PC-3 (cell line): ENCODE data around the gene KLHL1. TPM values are rescaled to one million over a fixed set of nuclear protein-coding genes. Genes with fewer than 3 reads are reported as not detected.

Experiments
- ATAC-seq: fragments of 200-7000 bp; cut with Tn5 transposase; 2 replicates; pipeline ENCODE4 v1.9.1; 2020; ENCODE audit warnings: mild to moderate bottlenecking, moderate library complexity
- BruUV-seq: library from RNA; stranded (reverse); fragments of 400-500 nt; replicated peaks from 2 replicates; lab custom pipeline; 2021; lab: Mats Ljungman, UMichigan
- CTCF ChIA-PET: fragments of 300-600 bp; sonication (Branson Sonifier 250); formaldehyde crosslinking; loops from one replicate; lab custom pipeline; 2022; ENCODE audit warnings: antibody characterized with exemption; lab: Charles Lee
- POLR2A ChIA-PET: fragments of 300-600 bp; sonication (Branson Sonifier 250); formaldehyde crosslinking; loops from one replicate; lab custom pipeline; 2022; ENCODE audit warnings: antibody characterized with exemption; ENCODE audit not compliant: unreplicated experiment; lab: Charles Lee
- DNase-seq: peaks from one replicate; pipeline ENCODE4 v3.0.0-alpha.2; 2015
- H2AFZ ChIP-seq: fragments of 300-600 bp; sonication (generic); 2 replicates; pipeline ENCODE4 v1.6.0; 2016; ENCODE audit warnings: antibody characterized with exemption, low read length
- H3F3A ChIP-seq: fragments of 300-600 bp; sonication (generic); one replicate; pipeline ENCODE4 v1.6.0; 2017; ENCODE audit warnings: antibody characterized with exemption, low read length, control low read depth, mild to moderate bottlenecking; ENCODE audit not compliant: unreplicated experiment
- H3K27ac ChIP-seq: fragments of 300-600 bp; sonication (generic); 2 replicates; pipeline ENCODE4 v1.5.1; 2016; ENCODE audit warnings: mild to moderate bottlenecking, low read length
- H3K27me3 ChIP-seq: fragments of 300-600 bp; sonication (generic); 2 replicates; pipeline ENCODE4 v1.6.1; 2016; ENCODE audit warnings: low read length, mixed read lengths
- H3K36me3 ChIP-seq: fragments of 300-600 bp; sonication (generic); 2 replicates; pipeline ENCODE4 v1.6.1; 2016; ENCODE audit warnings: low read depth, mixed run types, low read length, mixed read lengths
- H3K4me1 ChIP-seq: fragments of 300-600 bp; sonication (generic); 2 replicates; pipeline ENCODE4 v1.5.1; 2016; ENCODE audit warnings: low read length; ENCODE audit not compliant: insufficient read depth
- H3K4me2 ChIP-seq: fragments of 300-600 bp; sonication (generic); 2 replicates; pipeline ENCODE4 v1.6.0; 2016; ENCODE audit warnings: low read length
- H3K4me3 ChIP-seq: fragments of 300-600 bp; sonication (generic); 2 replicates; pipeline ENCODE4 v1.5.1; 2016; ENCODE audit warnings: mild to moderate bottlenecking, low read length, mixed read lengths
- H3K79me2 ChIP-seq: fragments of 300-600 bp; sonication (generic); 2 replicates; pipeline ENCODE4 v1.6.1; 2017; ENCODE audit warnings: low read length, mixed read lengths
- H3K9ac ChIP-seq: fragments of 300-600 bp; sonication (generic); 2 replicates; pipeline ENCODE4 v1.6.0; 2016; ENCODE audit warnings: mild to moderate bottlenecking, low read length
- H3K9me2 ChIP-seq: fragments of 300-600 bp; sonication (generic); replicated peaks from 2 replicates; pipeline ENCODE4 v1.6.1; 2016; ENCODE audit warnings: mixed run types, low read length, mixed read lengths
- H3K9me3 ChIP-seq: fragments of 300-600 bp; sonication (generic); 2 replicates; pipeline ENCODE4 v1.6.1; 2016; ENCODE audit warnings: low read length, mixed read lengths
- H4K20me1 ChIP-seq: fragments of 300-600 bp; sonication (generic); 2 replicates; pipeline ENCODE4 v1.6.1; 2016; ENCODE audit warnings: low read length, mixed read lengths
- EZH2 ChIP-seq: fragments of 300-600 bp; sonication (generic); IDR thresholded peaks from one replicate; pipeline ENCODE4 v1.6.1; 2017; ENCODE audit warnings: antibody characterized with exemption, mild to moderate bottlenecking, low read length; ENCODE audit not compliant: unreplicated experiment
- EZH2phosphoT487 ChIP-seq: fragments of 300-600 bp; sonication (generic); IDR thresholded peaks from 2 replicates; pipeline ENCODE4 v1.6.1; 2018; ENCODE audit warnings: mild to moderate bottlenecking, antibody characterized with exemption, low read length, borderline replicate concordance
- intact Hi-C: fragments of 100-400 bp; cut with micrococcal nuclease; formaldehyde crosslinking; loops from 2 replicates; pipeline ENCODE4 v1.9.0; 2023
- total RNA-seq: library from RNA; depleted of rRNA; stranded (reverse); fragments of >200 nt; gene quantifications from 2 replicates; pipeline ENCODE4 v1.2.3, GENCODE V29; 2014
- TF ChIP-seq, protein P1 (sequence below): fragments of 300-600 bp; sonication (generic); conservative IDR thresholded peaks from 2 replicates; pipeline ENCODE4 v1.5.1; 2017; ENCODE audit warnings: antibody characterized with exemption, low read depth, mild to moderate bottlenecking, low read length

The KLHL1 gene
- total RNA-seq, 1 experiment from 2014 or later, result not detected

DNA sequence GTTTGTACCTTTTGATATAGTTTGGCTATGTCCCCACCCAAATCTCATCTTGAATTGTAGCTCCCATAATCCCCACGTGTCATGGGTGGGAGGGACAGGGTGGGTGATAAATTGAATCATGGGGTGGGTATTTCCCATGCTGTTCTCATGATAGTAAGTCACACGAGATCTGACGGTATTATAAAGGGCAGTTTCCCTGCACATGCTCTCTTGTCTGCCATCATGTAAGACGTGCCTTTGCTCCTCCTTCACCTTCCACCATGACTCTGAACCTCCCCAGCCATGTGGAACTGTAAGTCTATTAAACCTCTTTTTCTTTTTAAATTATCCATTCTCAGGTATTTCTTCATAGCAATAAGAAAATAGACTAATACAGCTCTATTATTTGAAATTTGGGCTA, 331.3 kb downstream of the KLHL1 start:
- no peaks in the 10 kb centered on the region for H4K20me1 ChIP-seq

DNA sequence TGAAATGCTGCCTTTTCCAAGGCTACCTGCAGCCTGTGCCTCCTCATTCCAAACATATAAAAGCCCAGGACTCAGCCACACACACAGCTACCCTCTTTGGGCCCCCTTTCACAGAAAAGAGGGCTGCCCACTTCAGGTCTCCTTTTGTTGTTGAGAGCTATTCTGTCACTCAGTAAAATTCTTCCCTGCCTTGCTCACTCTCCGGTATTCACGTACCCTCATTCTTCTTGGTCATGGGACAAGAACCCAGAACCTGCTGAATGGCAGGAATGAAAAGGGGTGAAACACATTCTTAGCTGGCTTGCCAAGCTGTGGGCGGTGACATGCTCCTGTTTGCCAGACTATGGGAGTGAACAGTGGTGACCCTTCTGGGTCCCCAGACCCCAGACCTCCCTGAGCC, 338.6 kb downstream of the KLHL1 start:
- no peaks in the 10 kb centered on the region for H3K4me1 ChIP-seq
- no peaks in the 10 kb centered on the region for H3K79me2 ChIP-seq
- H3F3A ChIP-seq, result no peaks in the 10 kb centered on the region
- no peaks in the 10 kb centered on the region for H3K27me3 ChIP-seq
- no peak overlapping the region for H3K4me2 ChIP-seq
- BruUV-seq, result no TSS peak
- H4K20me1 ChIP-seq, result no peaks in the 10 kb centered on the region
- TF ChIP-seq, protein P1, sequence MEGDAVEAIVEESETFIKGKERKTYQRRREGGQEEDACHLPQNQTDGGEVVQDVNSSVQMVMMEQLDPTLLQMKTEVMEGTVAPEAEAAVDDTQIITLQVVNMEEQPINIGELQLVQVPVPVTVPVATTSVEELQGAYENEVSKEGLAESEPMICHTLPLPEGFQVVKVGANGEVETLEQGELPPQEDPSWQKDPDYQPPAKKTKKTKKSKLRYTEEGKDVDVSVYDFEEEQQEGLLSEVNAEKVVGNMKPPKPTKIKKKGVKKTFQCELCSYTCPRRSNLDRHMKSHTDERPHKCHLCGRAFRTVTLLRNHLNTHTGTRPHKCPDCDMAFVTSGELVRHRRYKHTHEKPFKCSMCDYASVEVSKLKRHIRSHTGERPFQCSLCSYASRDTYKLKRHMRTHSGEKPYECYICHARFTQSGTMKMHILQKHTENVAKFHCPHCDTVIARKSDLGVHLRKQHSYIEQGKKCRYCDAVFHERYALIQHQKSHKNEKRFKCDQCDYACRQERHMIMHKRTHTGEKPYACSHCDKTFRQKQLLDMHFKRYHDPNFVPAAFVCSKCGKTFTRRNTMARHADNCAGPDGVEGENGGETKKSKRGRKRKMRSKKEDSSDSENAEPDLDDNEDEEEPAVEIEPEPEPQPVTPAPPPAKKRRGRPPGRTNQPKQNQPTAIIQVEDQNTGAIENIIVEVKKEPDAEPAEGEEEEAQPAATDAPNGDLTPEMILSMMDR, result no peak
- TF ChIP-seq EZH2phosphoT487, result no peak
- TF ChIP-seq EZH2, result no peak
- H3K4me3 ChIP-seq, result no peak overlapping the region
- ChIA-PET CTCF (no interaction called here), POLR2A (no interaction called here)
- H3K9me2 ChIP-seq, result no peaks in the 10 kb centered on the region
- H3K9me3 ChIP-seq, result no peaks in the 10 kb centered on the region
- no peak for ATAC-seq
- H2AFZ ChIP-seq, result no peak overlapping the region
- no peak overlapping the region for H3K9ac ChIP-seq
- H3K27ac ChIP-seq, result no peak overlapping the region
- no peaks in the 10 kb centered on the region for H3K36me3 ChIP-seq
- intact Hi-C loops, result no loop called here
- no peak for DNase-seq

More for the DNA sequence above, 331.3 kb downstream of the KLHL1 start:
- no peaks in the 10 kb centered on the region for H3K4me1 ChIP-seq
- no peak overlapping the region for H3K4me2 ChIP-seq
- CTCF ChIA-PET, result no interaction called here
- H3F3A ChIP-seq, result no peaks in the 10 kb centered on the region
- H2AFZ ChIP-seq, result no peak overlapping the region
- no peak for ATAC-seq
- no TSS peak for BruUV-seq
- no peaks in the 10 kb centered on the region for H3K79me2 ChIP-seq
- H3K27ac ChIP-seq, result no peak overlapping the region
- H3K9me2 ChIP-seq, result no peaks in the 10 kb centered on the region
- no peaks in the 10 kb centered on the region for H3K36me3 ChIP-seq
- intact Hi-C loops, result no loop called here
- DNase-seq, result no peak
- H3K9me3 ChIP-seq, result no peaks in the 10 kb centered on the region
- no peak for TF ChIP-seq EZH2
- TF ChIP-seq, protein P1, result no peak
- TF ChIP-seq EZH2phosphoT487, result no peak
- no peak overlapping the region for H3K9ac ChIP-seq
- H3K4me3 ChIP-seq, result no peak overlapping the region
- POLR2A ChIA-PET, result no interaction called here
- no peaks in the 10 kb centered on the region for H3K27me3 ChIP-seq

DNA sequence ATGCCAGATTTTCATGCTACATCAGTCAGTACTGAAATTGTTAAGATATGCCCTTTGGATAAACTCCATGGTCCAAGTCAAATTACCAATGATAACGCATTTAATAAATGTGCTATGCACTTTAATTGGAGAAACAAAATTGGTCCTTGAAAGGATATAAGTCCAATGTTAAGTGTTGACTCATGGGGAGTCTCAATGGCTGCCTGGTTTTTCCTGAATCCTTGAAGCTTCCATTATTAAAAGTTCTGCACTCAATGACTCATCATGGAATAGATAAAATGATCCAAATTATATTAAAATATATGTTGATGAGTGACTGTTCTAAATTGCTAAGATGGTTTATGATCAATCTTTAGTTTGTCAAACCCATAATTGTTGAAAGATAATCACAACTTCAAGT, 346.7 kb downstream of the KLHL1 start:
- no peaks in the 10 kb centered on the region for H4K20me1 ChIP-seq
- H3K9ac ChIP-seq, result no peak overlapping the region
- no peaks in the 10 kb centered on the region for H3K9me2 ChIP-seq
- H3K4me2 ChIP-seq, result no peak overlapping the region
- no peaks in the 10 kb centered on the region for H3K79me2 ChIP-seq
- DNase-seq (no peak), ATAC-seq (no peak)
- TF ChIP-seq EZH2phosphoT487 (no peak), EZH2 (no peak)
- TF ChIP-seq, protein P1, result no peak
- H2AFZ ChIP-seq, result no peak overlapping the region
- POLR2A ChIA-PET, result no interaction called here
- H3K36me3 ChIP-seq, result no peaks in the 10 kb centered on the region
- BruUV-seq, result no TSS peak
- H3K9me3 ChIP-seq, result no peaks in the 10 kb centered on the region
- no peaks in the 10 kb centered on the region for H3F3A ChIP-seq
- H3K4me3 ChIP-seq, result no peak overlapping the region
- H3K27ac ChIP-seq, result no peak overlapping the region
- CTCF ChIA-PET, result no interaction called here
- no peaks in the 10 kb centered on the region for H3K27me3 ChIP-seq
- no peaks in the 10 kb centered on the region for H3K4me1 ChIP-seq
- intact Hi-C loops, result no loop called here
